GM21576 (cell line): ENCODE results near the gene ACKR2.

Experiments used
- ATAC-seq: cut with Tn5 transposase; IDR thresholded peaks from one replicate; pipeline ENCODE4 v1.9.1; 2021; ENCODE audit warnings: mild to moderate bottlenecking, moderate library complexity; ENCODE audit not compliant: unreplicated experiment

The ACKR2 gene

GRCh38 chr3:42884324-42884723 is 75.1 kb downstream of the ACKR2 start:
- no peak for ATAC-seq

DNA sequence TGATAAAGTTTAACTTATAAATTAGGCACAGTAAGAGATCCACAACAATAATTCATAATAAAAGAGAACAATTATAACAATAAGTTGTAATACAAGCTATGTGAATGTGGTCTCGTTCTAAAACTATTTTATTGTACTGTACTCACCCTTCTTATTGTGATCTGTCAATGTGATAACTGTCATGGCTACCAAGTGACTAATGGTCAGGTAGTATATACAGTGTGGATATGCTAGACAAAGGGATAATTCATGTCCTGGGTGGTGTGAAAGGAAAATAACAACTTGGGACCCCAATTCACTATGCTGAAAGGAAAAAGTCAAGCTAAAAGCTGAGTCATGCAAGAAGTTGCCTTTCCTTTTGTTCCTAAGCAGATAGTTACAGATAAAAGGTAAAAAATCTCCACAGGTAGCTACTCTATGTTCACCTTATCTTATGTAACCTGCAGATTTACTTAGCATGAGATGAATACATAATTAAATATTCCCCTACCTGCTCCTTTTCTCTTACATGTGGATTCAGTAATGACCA is 77.1 kb downstream of the ACKR2 start:
- ATAC-seq = no peak

DNA sequence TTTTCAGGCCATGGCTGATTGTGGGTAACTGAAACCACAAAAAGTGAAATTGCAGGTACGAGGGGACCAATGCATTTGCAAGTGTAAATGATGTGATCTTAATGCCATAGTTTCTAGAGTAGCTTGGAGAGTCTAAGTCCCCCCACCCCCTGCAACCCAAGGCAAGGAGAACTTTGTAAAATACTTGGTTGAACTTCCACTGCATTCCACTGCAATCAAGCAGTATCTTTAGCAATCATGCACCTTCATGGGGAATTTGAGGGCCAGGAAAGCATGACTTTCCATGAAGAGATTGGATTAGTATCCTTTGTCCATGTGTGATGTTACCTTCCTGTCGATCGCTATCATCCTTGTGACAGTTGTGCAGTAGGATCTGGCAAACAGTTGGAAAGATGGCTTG is 77.8 kb downstream of the ACKR2 start:
- ATAC-seq = no peak

DNA sequence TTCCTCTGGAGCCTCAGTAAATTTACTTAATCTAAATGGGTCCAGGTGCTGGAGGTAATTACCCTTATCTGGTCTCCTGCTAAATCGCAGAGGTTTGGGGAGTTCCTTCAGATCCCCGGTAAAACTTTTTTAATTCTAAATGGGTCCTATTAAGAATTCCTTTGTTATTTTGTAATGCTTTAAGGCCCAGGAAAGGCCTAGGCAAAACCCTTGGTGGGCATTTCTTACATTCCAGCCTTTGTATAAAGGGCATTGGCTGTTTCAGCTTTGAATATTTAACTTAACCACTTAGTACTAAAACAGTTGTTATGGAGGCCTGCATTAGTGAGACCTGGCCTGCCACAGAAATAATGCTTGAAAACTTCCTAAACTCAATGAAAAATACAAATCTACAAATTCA is 81.8 kb downstream of the ACKR2 start:
- ATAC-seq = no peak

DNA sequence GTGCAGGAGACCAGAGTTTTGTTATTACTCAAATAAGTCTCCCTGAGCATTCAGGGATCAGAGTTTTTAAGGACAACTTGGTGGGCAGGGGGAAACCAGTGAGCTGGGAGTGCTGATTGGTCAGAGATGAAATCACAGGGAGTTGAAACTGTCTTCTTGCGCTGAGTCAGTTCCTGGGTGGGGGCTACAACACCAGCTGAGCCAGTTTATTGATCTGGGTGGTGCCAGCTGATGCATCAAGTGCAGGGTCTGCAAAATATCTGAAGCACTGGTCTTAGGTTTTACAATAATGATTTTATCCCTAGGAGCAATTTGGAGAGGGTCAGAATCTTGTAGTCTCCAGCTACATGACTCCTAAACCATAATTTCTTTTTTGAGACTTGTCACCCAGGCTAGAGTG is 82.9 kb downstream of the ACKR2 start:
- ATAC-seq = no peak

DNA sequence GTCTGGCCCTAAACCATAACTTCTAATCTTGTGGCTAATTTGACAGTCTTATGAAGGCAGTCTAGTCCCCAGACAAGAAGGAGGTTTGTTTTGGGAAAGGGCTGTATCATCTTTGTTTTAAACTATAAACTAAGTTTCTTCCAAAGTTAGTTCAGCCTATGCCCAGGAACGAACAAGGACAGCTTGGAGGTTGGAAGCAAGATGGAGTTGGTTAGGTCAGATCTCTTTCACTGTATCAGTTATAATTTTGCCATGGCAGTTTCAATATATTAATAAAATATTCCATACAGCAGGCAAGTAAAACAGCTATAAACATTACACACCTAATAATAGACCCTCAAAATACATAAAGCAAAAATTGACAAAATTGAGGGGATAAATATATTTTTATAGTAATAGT is 83.6 kb downstream of the ACKR2 start:
- ATAC-seq = no peak

DNA sequence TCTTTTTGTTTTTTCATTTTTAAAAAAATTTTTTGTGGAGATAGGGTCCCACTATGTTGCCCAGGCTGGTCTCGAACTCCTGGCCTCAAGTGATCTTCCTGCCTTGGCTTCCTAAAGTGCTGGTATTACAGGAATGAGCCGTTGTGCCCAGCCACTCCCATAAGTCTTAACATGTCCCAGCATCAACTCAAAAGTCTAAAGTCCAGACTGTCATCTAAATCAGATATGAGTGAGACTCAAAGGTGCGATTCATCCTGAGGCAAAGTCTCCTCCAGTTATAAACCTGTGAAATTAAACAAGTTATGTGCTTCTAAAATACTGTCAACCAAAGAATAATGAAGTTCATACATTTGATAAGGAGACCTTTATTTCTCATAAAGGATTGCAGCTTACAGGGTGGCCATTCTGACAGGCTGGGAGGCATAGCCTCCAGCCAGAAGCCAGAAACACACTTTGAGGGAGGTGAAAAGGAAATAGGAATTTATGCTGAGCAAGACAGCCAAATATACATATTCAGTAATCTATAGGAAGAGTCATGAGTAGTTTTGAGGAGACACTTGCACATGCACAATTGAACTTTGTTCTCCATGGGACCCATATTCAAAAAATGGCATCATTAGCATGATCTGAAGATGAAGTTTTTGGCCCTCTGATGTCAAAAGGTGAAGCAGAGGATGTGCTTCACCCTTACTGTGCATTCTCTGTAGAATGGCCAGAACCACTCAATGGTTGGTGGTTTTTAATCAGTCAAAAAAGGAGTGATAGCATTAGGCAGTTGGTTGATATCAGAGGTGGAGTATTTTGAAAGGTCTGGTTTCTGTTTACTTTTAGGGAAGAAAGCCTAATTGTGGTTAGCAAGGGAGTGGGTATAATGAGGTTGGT is 85.7 kb downstream of the ACKR2 start:
- ATAC-seq = no peak

DNA sequence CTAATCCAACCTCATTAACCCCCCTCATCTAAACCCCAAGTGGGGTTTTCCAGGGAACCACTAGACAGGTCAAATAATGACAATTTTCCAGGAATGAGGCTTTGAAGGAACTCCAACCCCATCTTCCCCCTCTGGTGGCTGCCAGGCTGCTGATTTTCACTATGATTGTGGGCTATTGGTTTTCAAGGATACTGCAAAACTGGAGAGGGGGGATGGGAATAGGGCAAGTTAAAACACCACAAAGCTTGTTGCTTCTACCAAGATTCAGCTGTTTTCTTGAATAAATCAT is 86.3 kb downstream of the ACKR2 start:
- no peak for ATAC-seq

DNA sequence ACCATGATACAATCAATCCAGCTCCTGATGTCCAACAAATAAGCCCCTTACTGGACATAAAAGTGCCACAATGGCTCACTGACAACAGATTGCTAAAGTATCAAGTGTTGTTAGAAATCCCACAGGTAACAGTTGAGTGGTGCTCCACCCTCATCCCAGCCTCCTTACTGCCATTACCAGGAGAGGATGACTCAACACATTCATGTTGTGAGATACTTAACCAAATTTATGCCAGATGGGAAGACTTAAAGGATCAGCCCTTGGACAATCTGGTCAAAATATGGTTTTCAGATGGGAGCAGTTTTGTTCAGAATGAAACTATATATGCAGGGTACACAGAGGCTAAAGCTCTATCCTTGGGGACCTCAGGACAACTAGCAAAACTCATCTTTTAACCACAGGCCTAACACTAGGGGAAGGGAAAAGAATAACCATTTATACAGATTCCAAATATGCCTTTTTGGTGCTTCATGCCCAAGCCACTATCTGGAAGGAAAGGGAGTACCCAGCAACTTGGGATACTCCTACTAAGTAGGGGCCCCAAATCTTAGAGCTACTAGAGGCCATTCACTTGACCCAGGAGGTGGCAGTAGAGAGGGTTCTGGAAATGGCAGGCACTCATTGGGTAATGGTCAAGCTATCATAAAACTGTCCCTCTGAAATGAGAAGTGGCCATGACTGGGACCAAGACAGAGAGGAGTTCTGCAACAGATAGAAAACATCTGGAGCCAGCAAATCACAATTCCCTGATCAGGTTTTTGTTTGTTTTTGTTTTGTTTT is 89.8 kb downstream of the ACKR2 start:
- no peak for ATAC-seq

DNA sequence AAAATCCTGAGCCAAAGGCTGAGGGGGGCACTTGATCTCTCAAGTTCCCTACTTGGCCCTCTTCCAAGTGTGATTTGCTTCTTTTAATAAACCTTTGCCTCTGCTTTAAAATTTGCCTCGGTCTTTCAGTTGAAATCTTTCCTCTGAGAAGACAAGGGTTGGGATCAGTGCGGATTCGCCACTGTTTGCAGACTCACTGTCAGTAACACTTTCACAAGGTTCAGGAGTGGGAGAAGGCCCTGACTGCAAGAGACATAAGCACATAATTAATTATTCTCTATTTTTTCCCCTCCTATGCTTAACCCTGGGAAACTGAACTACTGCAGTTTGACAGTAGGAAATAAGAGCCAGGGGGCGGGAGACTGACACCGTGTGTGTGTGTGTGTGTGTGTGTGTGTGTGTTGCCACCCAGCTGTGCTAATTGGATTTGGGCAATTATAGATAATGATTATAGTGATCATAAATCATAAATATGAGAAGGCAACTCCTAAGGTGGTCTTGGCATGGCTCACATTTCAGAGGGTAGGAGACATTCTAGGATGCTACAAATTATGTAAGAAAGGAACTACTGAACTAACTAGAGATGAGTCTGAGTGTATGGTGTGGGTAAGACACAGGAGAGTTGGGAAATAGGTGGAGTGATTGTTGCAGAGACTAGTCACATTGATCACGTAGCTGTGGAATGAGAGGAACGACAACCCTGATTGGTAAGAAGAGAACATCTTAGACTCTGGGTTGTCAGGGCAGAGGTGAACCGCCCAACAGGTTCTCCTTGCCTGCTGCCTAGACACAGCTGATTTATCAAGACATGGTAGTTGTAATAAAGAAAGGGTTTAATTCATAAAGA is 91.2 kb downstream of the ACKR2 start:
- ATAC-seq = no peak

DNA sequence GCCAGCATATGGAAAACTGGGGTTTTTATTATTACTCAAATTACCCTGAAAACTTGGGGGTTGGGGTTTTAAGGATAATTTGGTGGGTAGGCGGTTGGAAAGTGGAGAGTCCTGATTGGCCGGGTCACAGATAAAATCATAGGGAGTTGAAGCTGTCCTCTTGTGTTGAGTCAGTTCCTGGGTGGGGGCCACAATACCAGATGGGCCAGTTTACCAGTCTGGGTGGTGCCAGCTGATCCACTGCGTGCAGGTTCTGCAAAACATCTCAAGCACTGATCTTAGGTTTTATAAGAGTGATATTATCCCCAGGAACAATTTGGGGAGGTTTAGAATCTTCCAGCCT is 91.8 kb downstream of the ACKR2 start:
- no peak for ATAC-seq

DNA sequence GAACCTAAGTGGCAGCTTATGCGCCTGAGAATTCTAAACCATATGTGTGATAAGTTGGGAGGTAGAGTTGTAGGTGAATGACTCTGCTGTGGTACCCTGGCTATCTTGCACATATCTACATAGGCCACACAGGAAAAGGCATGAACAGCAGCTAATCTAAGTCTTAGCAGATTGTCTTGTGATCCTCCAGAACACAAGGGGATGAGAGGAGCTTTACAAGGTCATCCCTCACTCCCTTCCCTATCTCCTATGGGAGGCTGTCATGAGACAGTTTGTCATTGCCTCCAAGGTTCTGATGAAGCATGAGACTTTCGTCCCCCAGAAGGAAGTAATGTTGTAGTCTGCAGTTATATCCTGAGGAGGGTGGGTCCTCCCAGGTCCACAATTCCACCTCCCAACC is 93.0 kb downstream of the ACKR2 start:
- no peak for ATAC-seq

DNA sequence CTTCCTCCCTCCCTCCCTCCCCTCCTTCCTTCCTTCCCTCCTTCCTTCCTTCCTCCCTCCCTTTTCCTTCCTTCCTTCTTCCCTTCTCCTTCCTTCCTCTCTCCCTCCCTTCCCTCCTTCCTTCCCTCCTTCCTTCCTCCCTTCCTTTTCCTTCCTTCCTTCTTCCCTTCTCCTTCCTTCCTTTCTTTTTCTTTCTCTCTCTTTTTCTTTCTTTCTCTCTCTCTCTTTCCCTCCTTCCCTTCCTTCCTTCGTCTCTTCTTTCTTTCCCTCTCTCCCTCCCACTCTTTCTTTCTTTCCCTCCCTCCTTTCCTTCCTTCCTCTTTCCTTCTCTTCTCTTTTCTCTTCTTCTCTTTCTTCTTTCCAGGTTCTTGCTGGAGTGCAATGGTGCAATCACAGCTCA is 94.8 kb downstream of the ACKR2 start:
- ATAC-seq = no peak

DNA sequence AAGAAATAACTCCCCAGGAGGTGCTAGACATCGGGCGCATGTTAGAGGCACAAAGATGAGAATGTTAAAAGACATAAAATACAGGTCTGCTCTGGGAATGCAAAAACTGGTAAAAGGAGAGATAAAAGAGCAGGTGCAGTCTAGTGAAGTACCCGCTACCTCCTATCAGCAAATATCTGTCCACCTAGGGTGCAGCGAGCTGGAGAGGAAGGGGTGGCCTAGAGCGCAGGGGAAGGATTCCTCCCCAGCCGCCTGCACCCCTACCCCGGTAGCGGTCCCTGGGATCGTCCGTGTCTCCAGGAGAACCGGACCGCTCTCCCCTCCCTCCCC is 96.5 kb downstream of the ACKR2 start:
- no peak for ATAC-seq

- ATAC-seq = no peak
These were observed 97.0 kb downstream of the ACKR2 start, which contains the start of gene ZNF662 for GRCh38 chr3:42906070-42906847. ZNF662 (plus strand) TSS chr3:42906142; CDS start chr3:42908115, 1,973 bp downstream.

DNA sequence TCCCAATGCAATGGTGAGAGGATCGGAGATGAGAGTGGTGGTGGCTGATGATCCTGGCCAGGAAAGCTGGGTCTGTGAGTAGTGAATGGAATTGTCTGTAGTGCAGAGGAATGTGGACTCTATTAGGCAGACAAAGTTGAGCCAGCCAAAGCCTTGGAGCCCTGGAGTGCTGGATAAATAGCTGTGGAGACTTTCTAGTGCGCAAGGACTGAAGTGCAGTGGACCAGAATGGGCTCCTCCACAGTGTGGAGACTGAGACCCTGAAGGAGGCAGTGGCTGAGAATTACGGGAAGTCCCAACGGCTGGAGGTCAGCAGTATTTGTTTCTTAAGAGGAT is 97.6 kb downstream of the ACKR2 start:
- ATAC-seq = no peak

DNA sequence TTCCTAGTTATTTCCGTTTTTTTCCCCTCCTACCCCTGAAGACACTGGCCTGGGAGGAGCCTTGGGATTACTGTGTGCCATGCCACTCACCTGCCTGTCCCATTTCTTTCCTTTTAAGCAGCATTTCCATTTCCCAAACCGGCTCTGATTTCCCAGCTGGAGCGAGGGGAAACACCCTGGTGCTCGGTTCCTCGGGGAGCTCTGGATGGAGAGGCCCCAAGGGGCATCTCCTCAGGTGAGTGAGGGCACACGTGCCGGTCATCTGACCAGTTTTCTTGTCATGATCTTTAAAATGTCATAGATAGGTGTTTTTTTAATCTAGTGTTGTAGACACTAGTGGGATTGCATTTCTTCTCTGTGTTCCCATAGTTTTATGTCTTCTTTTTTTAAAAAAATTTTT is 99.4 kb downstream of the ACKR2 start:
- no peak for ATAC-seq

- no peak for ATAC-seq
These were observed 102.3 kb downstream of the ACKR2 start for GRCh38 chr3:42911551-42911950.

DNA sequence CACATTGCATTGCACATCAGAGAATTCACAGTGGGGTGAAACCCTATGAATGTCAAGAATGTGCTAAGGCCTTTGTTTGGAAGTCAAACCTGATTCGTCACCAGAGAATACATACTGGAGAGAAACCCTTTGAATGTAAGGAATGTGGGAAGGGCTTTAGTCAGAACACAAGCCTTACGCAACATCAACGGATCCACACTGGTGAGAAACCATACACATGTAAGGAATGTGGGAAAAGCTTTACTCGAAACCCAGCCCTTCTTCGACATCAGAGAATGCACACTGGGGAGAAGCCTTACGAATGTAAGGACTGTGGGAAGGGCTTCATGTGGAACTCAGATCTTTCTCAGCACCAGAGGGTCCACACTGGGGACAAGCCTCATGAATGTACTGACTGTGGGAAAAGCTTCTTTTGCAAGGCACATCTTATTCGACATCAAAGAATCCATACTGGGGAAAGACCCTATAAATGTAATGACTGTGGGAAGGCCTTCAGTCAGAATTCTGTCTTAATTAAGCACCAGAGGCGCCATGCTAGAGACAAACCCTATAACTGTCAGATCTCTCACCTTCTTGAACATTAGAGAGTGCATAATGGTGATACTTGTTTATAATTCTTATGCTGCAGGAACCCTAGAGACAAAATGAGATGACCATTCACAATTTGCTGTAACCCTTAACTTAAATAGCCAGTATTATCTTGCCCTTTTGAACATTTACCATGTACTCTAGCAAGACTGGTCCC is 105.7 kb downstream of the ACKR2 start:
- no peak for ATAC-seq
